IPS-18c (cell line): Measurements from ENCODE around the gene NEDD4.
"Not testable (repeated sequence)": the region's sequence is repeated elsewhere in the genome, so short reads cannot be mapped to it uniquely, and the experiment has no call there.

Experiments used
- H3K4me3 ChIP-seq: 2 replicates; pipeline ENCODE4 v1.7.0; 2013; ENCODE audit warnings: low read depth, mild to moderate bottlenecking, low read length, moderate library complexity; ENCODE audit not compliant: insufficient read depth
- H3K9me3 ChIP-seq: one replicate; pipeline ENCODE4 v1.6.1; 2013; ENCODE audit warnings: mild to moderate bottlenecking, low read length, moderate library complexity; ENCODE audit not compliant: control insufficient read depth, insufficient read depth

Gene NEDD4

DNA sequence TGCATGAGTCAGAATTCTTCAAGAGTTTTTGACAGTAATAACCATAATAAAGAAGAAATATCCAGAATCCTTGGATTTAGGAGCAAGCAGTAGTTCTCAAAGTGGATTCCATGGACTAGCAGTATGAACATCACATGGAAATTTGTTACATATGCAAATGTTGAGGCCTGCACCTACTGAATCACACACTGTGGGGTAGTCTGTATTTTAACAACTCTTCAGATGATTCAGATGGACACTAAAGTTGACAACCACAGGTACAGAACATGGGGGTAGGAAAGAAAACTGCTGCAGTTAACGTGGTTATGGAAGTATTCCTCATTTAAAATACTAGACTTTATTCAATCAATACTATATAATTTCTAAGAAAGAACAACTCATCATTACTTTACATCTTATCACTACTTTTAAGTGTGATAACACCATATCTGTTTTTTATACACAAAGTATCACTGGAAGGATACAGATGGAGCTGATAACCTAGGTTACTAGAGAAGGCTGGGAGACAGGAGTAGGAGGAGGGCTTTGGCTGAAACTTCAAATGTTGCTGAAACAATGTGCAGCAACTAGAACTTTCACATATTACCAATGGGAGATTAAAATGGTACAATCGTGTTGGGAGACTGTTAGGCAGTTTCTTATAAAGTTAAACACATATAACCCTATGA is 11.7 kb downstream of the NEDD4 start:
- Histone ChIP-seq H3K9me3 (no peaks in the 10 kb centered on the region), H3K4me3 (no peak overlapping the region)

DNA sequence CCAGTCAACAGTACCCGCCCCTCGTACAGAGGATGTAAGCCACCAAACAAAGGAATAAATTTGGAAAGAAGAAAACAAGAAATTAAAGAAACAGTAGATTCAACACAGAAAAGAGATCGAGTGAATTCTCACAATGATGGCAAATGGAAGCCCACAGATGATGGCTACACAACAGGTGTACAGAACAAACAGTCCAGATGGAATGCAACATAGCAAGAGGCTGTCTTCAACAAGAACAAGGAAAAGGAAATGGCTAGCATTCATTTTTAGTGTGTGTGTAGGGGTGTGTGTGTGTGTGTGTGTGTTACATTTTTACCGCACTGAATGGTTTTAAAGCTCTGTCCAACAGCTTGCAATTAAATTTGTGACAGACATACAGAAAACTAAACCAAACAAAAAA is 12.9 kb downstream of the NEDD4 start:
- Histone ChIP-seq H3K9me3 (no peaks in the 10 kb centered on the region), H3K4me3 (no peak overlapping the region)

DNA sequence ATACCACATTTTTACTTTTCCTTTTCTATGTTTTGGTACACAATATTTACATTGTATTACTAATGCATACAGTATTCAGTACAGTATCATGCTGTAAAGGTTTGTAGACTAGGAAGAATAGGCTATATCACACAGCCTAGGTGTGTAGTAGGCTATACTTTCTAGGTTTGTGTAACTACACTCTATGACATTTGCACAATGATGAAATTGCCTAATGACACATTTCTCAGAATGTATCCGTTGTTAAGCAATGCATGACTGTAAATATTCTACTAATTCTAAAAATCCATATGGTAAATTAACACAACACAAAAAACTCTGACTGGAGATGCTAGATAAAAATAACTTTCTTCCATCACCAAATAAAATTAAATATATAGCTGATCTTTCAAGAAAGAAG is 16.2 kb downstream of the NEDD4 start:
- H3K9me3 ChIP-seq, result no peaks in the 10 kb centered on the region
- H3K4me3 ChIP-seq, result no peak overlapping the region

DNA sequence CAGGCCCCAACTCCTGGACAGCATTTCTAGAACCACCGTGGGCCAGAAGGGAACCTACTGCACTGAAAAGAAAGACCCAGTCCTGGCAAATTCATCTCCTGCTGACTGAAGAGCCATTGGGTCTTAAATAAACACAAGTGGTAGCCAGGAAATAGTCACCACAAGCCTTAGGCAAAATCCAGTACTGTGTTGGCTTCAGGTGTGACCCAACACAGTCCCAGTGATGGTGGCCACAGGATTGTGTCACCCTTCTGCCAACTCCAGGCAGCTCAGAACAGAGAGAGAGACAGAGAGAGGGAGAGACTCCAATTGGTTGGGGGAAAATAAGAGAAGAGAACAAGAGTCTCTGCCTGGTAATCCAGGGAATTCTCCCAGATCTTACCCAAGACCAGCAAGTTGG is 23.1 kb downstream of the NEDD4 start:
- Histone ChIP-seq H3K9me3 (no peaks in the 10 kb centered on the region), H3K4me3 (no peak overlapping the region)

DNA sequence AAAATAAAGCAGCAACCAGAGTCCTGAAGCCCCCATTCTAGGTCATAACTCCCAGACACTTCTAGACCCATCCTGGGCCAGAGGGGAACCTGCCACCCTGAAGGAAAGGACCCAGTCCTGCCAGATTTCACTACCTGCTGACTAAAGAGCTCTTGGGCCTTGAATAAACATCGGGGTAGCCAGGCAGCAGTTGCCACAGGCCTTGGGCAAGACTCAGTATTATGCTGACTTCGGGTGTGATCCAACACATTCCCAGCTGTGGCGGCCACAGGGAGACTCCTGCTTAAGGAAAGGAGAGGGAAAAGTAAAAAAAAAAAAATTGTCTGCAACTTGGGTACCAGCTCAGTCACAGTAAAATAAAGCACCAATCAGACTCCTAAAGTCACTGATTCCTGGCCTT is 23.8 kb downstream of the NEDD4 start:
- H3K9me3 ChIP-seq, result no peaks in the 10 kb centered on the region
- H3K4me3 ChIP-seq, result no peak overlapping the region

DNA sequence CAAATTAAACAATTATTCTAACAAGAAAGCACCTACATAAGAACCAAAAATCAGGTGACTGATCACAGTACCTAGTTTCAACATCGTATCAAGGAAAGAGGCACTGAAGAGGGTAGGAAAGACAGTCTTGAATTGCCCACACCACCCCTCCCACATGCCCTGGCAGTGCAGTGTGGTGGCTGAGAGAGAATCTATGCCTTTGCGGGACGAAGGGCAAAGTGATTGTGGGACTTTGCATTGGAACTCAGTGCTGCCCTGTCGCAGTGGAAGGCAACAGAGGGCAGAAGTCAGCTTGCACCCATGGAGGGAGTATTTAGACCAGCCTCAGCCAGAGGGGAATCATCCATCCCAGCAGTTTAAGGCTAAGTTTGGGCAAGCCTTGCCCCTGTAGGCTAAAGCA is 24.5 kb downstream of the NEDD4 start:
- Histone ChIP-seq H3K9me3 (no peaks in the 10 kb centered on the region), H3K4me3 (no peak overlapping the region)

DNA sequence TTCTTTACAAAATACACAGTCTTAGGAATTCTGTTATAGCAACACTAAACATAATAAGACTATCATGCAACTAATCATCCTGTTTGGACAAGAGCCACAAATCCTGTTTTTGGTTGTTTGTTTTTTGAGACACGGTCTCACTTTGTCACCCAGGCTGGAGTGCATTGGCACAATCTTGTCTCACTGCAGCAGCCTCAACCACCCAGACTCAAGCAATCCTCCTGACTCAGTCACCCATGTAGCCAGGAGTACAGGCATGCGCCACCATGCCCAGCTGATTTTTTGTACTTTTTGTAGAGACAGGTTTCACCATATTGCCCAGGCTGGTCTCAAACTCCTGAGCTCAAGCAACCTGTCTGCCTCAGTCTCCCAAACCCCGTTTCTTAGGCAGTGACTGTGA is 28.3 kb downstream of the NEDD4 start:
- Histone ChIP-seq H3K4me3 (no peak overlapping the region), H3K9me3 (no peaks in the 10 kb centered on the region)

DNA sequence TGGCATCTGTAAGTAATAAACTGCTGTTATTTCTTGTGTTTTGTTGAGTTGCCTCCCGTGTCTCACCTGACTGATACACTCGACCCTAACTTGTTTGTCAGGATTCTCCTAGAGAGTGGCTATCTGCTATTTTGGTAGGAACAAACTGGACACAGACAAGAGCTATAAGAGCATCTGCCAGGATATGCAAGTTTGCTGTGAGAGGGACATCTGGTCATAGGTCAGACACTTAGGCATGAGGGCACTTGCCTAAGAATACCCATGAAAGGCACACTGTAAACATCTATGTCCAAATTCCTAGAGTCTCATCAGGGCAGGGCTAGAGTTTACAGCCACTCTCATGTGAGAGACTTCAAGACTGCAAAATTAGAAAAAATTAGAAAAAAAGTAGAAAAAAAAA is 32.5 kb downstream of the NEDD4 start:
- Histone ChIP-seq H3K9me3 (no peaks in the 10 kb centered on the region), H3K4me3 (no peak overlapping the region)

DNA sequence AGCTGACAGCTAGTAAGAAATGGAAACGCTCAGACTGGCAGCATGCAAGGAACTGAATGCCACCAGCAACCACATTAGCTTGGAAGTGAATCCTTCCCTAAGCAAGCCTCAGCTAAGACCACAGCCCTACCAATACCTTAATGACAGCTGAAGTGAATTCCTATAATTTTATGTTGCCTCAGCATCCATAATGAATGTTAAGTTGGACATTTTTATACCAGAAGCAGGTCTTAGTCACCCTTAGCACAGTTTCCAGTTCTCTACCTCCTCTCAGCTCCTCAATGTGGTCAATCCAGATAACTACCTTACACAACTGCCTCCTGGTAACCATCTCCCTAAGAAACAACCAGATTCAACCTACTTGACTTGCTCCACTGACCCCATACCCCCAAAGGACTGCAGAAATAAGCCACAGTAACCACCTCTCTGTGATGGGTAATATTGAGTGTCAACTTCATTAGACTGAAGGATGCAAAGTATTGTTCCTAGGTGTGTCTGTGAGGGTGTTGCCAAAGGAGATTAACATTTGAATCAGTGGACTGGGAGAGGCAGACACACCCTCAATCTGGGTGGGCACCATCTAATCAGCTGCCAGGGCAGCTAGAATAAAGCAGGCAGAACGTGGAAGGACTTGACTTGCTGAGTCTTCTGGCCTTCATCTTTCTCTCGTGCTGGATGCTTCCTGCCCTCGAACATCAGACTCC is 33.5 kb downstream of the NEDD4 start:
- no peaks in the 10 kb centered on the region for H3K9me3 ChIP-seq
- H3K4me3 ChIP-seq, result no peak overlapping the region

DNA sequence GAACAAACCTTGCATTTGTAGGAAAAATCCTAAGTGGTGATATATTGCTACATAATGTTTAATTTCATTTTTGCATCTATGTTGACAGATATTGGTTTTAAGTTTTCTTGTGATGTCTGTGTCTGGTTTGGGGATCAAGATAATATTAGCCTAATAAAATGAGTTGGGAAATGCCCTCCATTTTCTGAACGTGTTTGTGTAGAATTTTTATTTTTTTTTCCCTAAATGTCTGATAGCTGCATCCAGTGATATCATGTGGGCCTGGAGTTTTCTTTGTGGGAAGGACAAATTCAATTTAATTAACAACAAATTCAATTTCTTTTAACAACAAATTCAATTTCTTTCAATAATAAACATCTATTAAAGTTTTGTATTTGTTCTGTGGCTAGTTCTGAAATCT is 35.1 kb downstream of the NEDD4 start:
- Histone ChIP-seq H3K4me3 (no peak overlapping the region), H3K9me3 (no peaks in the 10 kb centered on the region)

DNA sequence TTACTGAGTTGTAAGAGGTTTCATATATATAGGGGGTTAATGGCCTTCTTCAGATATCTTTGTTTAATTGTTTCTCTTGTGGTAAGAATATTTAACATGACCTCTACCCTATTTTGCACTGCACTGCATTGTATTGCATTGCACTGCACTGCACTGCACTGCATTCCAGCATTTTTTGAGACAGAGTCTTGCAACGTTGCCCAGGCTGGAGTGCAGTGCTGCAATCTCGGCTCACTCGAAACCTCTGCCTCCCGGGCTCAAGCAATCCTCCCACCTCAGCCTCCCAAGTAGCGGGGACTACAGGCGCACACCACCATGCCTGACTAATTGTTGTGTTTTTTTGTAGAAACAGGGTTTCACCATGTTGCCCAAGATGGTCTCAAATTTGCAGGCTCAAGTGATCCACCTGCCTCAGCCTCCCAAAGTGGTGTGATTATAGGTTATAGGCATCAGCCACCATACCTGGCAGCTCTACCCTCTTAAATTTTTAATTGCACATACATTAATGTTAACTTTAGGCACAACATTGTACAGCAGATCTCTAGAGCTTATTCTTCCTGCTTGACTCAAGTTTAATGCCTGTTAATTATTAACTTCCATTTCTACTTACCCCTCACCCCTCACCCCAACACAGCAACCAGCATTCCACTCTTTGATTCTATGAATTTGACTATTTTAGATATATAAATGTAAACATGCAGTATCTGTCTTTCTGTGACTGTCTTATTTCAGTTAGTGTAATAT is 38.4 kb downstream of the NEDD4 start:
- H3K9me3 ChIP-seq, result no peaks in the 10 kb centered on the region
- H3K4me3 ChIP-seq, result no peak overlapping the region

DNA sequence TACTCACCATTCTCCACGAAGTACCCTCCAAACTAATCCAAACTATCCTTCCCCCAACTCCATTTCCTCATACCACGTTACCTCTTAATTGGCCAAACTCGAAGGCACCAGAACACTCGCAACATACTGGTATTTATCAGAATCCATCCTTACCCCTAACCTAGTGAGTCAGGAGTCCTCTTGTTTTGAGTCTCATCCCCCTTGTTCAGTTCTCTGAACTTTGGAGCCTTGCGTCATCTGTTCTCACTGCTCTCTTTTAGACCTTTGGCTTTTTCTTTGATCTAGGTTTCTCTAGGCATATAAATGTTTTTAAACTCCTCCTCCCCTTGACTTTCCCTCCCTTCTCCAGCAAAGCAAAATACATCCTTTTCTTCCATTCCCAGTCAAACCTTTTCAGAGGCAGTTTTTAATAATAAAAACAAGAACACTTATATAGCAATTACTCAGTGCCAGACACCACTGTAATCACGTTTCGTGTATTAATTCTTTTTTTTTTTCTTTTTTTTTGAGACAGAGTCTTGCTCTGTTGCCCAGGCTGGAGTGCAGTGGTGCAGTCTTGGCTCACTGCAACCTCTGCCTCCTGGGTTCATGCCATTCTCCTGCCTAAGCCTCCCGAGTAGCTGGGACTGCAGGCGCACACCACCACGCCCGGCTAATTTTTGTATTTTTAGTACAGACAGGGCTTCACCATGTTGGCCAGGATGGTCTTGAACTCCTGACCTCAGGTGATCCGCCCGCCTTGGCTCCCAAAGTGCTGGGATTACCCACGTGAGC is 40.7 kb downstream of the NEDD4 start:
- not testable (repeated sequence) for H3K4me3 ChIP-seq, H3K9me3 ChIP-seq

DNA sequence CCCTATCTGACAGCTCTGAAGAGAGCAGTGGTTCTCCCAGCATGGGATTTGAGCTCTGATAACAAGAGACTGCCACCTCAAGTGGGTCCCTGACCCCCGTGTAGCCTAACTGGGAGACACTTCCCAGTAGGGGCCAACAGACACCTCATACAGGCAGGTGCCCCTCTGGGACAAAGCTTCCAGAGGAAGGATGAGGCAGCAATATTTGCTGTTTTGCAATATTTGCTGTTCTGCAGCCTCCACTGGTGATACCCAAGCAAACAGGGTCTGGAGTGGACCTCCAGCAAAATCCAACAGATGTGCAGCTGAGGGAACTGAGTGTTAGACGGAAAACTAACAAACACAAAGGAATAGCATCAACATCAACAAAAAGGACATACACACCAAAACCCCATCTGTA is 48.8 kb downstream of the NEDD4 start:
- H3K4me3 ChIP-seq, H3K9me3 ChIP-seq: not testable (repeated sequence)

DNA sequence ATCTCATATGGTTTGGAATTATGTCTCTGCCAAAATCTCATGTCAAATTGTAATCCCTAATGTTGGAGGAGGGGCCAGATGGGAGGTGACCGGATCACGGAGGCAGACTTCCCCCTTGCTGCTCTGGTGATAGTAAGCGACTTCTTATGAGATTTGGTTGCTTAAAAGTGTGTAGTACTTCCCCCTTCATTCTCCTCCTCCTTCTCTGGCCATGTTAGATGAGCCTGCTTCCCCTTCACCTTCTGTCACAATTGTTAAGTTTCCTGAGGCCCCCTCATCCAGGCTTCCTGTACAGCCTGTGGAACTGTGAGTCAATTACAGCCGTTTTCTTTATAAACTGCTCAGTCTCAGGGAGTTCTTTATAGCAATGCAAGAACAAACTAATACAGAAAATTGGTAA is 51.1 kb downstream of the NEDD4 start:
- peaks cover 4% of the 10 kb centered on the region for H3K9me3 ChIP-seq

DNA sequence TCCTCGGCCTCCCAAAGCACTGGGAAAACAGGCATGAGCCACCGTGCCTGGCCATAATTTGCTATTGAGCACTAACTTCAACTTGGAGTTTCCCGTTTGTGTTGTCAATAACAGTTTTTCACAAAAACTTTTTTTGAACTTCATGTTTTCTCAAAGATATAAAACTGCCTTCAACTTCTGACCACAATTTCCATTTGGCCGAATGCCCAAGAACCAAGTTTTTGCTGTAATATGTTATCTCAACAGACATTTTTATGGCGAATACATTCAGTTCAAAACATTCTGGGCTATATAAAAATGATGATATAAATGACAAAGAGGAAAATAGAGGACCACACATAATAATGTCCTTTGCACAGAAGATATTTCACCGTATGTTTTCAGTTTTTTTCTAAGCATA is 56.4 kb downstream of the NEDD4 start:
- Histone ChIP-seq H3K4me3 (no peak overlapping the region), H3K9me3 (peaks cover 2% of the 10 kb centered on the region)

More for the DNA sequence above, 51.1 kb downstream of the NEDD4 start:
- no peak overlapping the region for H3K4me3 ChIP-seq

DNA sequence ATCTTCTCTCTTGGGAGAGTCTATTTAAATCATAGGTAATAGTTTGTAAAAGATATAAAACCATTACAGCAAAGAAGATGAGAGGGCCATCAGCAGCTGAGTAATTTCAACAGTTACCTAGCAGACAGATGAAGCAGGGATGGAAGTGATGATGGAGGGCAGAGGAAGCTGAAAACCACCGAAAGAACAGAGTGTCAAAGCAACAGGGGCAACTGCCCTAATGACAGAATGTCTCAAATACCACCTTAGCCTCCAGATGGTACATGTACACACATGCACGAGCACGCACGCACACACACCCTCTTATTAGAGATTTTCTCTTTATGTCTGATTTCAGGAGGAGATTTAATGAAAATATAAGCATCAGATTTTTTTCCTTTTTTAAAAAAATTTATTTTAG is 64.5 kb downstream of the NEDD4 start:
- H3K4me3 ChIP-seq, result no peak overlapping the region

DNA sequence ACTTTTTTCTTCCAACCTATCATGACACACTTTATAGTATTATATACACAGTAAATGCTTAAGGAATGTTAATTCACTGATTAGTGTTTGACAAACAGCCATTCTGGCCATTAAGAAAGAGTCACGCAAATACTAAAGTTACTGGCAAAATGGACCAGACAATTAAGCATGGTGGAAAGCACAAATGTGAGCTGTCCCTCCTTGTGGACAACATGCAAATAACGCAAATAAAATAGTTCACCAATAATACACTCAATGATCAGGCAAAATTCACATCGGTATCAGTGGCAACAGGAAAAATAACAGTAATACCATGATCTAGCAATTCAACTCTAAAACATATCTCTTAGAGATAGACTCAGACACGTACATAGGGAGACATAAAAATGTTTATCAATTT is 71.7 kb downstream of the NEDD4 start:
- Histone ChIP-seq H3K4me3 (no peak overlapping the region), H3K9me3 (no peaks in the 10 kb centered on the region)

More for the DNA sequence above, 64.5 kb downstream of the NEDD4 start:
- H3K9me3 ChIP-seq, result no peaks in the 10 kb centered on the region

DNA sequence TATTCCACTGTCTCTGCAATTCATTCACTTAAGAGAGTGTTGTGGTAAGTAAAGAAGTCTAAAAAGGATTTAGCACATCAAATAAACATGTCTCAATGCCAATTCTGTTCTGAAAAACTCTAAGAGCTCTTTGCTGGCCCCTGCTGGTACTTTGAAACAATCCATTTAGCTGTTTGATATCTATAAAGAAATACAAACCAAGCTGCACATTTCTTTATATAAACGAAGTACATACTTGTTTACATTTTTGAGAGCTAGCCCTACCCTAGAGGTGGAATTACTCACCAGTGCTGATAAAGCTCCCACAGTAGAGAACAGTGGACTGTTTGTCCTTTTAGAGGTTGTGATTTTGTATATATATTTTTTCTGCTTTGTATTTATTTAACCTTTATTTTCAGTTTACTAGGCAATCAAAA is 75.5 kb downstream of the NEDD4 start:
- Histone ChIP-seq H3K9me3 (no peaks in the 10 kb centered on the region), H3K4me3 (no peak overlapping the region)
